Chondrocyte (in vitro differentiated cells): ENCODE measurements around the gene PPIL3. TPM values are rescaled to one million over a fixed set of nuclear protein-coding genes. Genes with fewer than 3 reads are reported as not detected.

Experiments
- DNase-seq: peaks from one replicate; pipeline ENCODE4 v3.0.0; 2021; ENCODE audit warnings: mixed read lengths, low spot score
- H3K27ac Mint-ChIP-seq: one replicate; pipeline ENCODE4 v1.8.0; 2021; ENCODE audit warnings: mild to moderate bottlenecking, moderate library complexity, mixed read lengths; ENCODE audit not compliant: unreplicated experiment
- H3K27me3 Mint-ChIP-seq: 2 replicates; pipeline ENCODE4 v1.8.0; 2021; ENCODE audit warnings: low read depth, mixed read lengths
- H3K36me3 Mint-ChIP-seq: 2 replicates; pipeline ENCODE4 v1.8.0; 2021; ENCODE audit warnings: low read depth, mixed read lengths
- H3K4me1 Mint-ChIP-seq: 2 replicates; pipeline ENCODE4 v1.8.0; 2021; ENCODE audit warnings: low read depth, mild to moderate bottlenecking, mixed read lengths
- H3K4me3 Mint-ChIP-seq: one replicate; pipeline ENCODE4 v1.8.0; 2021; ENCODE audit warnings: mild to moderate bottlenecking, moderate library complexity, mixed read lengths; ENCODE audit not compliant: unreplicated experiment
- H3K9me3 Mint-ChIP-seq: 2 replicates; pipeline ENCODE4 v1.8.0; 2021; ENCODE audit warnings: low read depth, mixed read lengths
- CTCF ChIP-seq: fragments of 200-600 bp; sonication (generic); IDR thresholded peaks from 2 replicates; pipeline ENCODE4 v1.5.0; 2021; ENCODE audit warnings: antibody characterized with exemption, mild to moderate bottlenecking, moderate library complexity
- total RNA-seq: library from RNA; stranded (reverse); gene quantifications from 3 replicates; pipeline ENCODE4 v1.2.1, GENCODE V29; 2021

The PPIL3 gene
- total RNA-seq, 1 donor from 2014 or later, result 34.8 TPM

- Mint-ChIP-seq H3K4me3 (peak within 1 kb of the TSS; percentile 99), H3K27me3 (no peaks in the 10 kb centered on the region), H3K36me3 (peaks cover 16% of the 10 kb centered on the region), H3K9me3 (no peaks in the 10 kb centered on the region), H3K4me1 (peaks cover 46% of the 10 kb centered on the region), H3K27ac (peak within 1 kb of the TSS; percentile 100)
- peak; percentile 19 for TF ChIP-seq CTCF
- peak; percentile 96 for DNase-seq
Measured at GRCh38 chr2:200864176-200865034, 24.5 kb downstream of the PPIL3 start, which contains the start of gene CLK1. CLK1 (minus strand) TSS chr2:200864658; CDS start chr2:200861862, 2,796 bp downstream.

GRCh38 chr2:200863782-200864175 lies 25.1 kb downstream of the PPIL3 start:
- H3K36me3 Mint-ChIP-seq, result peaks cover 20% of the 10 kb centered on the region
- TF ChIP-seq CTCF, result no peak
- no peak for DNase-seq
- no peaks in the 10 kb centered on the region for H3K9me3 Mint-ChIP-seq
- H3K27me3 Mint-ChIP-seq, result no peaks in the 10 kb centered on the region
- H3K4me3 Mint-ChIP-seq, result peak overlapping the region; percentile 99
- H3K27ac Mint-ChIP-seq, result peak overlapping the region; percentile 100
- H3K4me1 Mint-ChIP-seq, result peaks cover 51% of the 10 kb centered on the region

GRCh38 chr2:200862532-200863000 lies 26.3 kb downstream of the PPIL3 start:
- Mint-ChIP-seq H3K27ac (peak overlapping the region; percentile 100), H3K4me3 (peak overlapping the region; percentile 99), H3K9me3 (no peaks in the 10 kb centered on the region), H3K27me3 (no peaks in the 10 kb centered on the region), H3K36me3 (peaks cover 30% of the 10 kb centered on the region), H3K4me1 (peaks cover 54% of the 10 kb centered on the region)
- TF ChIP-seq CTCF, result no peak
- no peak for DNase-seq

GRCh38 chr2:200861617-200862155 lies 27.2 kb downstream of the PPIL3 start:
- peaks cover 39% of the 10 kb centered on the region for H3K36me3 Mint-ChIP-seq
- H3K27me3 Mint-ChIP-seq, result no peaks in the 10 kb centered on the region
- no peak for DNase-seq
- TF ChIP-seq CTCF, result no peak
- peak overlapping the region; percentile 100 for H3K27ac Mint-ChIP-seq
- peaks cover 47% of the 10 kb centered on the region for H3K4me1 Mint-ChIP-seq
- peak overlapping the region; percentile 99 for H3K4me3 Mint-ChIP-seq
- no peaks in the 10 kb centered on the region for H3K9me3 Mint-ChIP-seq

- no peaks in the 10 kb centered on the region for H3K27me3 Mint-ChIP-seq
- no peaks in the 10 kb centered on the region for H3K9me3 Mint-ChIP-seq
- peak overlapping the region; percentile 24 for H3K4me3 Mint-ChIP-seq
- H3K27ac Mint-ChIP-seq, result peak overlapping the region; percentile 100
- no peak for TF ChIP-seq CTCF
- H3K4me1 Mint-ChIP-seq, result peaks cover 47% of the 10 kb centered on the region
- DNase-seq, result no peak
- H3K36me3 Mint-ChIP-seq, result peaks cover 45% of the 10 kb centered on the region
Measured at GRCh38 chr2:200860092-200860795, 28.6 kb downstream of the PPIL3 start.
